ENCODE measurements around the gene ASCC1. TPM values are rescaled to one million over a fixed set of nuclear protein-coding genes. Genes with fewer than 3 reads are reported as not detected.

The ASCC1 gene
- total RNA-seq, 1 donor = 49.2 TPM

DNA sequence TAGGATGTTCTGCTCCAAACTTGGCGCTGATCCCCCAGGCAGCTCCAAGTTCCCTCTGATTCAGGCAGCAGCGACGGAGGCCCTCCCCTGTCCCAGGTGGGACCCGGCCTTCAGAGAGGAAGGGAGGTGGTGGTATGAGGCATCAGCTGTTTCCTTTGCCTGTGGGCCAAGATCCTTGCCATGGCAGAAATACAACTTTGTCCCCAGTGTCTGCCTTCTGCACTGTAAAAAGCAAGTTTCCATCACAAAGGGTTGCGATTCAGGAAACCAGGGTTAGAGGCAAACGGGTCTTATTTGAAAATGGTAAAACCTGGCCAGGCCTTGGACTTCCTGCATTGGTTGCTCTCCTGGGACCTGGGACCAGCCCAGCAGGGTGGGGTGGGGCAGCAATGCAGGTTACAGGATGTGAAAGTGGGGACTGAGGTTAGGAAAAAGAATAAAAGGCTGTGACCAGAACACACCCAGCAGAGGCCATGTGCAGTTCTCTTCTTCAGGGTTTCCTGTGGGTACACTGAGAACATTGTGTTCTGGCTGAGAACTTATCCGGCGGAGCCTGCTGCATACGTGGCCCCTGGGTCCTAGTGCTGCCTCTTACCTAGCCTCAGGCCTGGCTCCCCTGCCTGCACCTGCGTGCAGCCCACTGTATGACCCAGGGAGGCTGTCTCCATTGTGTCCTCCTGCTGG is 32.5 kb upstream of the ASCC1 start:
- TF ChIP-seq, protein P1, sequence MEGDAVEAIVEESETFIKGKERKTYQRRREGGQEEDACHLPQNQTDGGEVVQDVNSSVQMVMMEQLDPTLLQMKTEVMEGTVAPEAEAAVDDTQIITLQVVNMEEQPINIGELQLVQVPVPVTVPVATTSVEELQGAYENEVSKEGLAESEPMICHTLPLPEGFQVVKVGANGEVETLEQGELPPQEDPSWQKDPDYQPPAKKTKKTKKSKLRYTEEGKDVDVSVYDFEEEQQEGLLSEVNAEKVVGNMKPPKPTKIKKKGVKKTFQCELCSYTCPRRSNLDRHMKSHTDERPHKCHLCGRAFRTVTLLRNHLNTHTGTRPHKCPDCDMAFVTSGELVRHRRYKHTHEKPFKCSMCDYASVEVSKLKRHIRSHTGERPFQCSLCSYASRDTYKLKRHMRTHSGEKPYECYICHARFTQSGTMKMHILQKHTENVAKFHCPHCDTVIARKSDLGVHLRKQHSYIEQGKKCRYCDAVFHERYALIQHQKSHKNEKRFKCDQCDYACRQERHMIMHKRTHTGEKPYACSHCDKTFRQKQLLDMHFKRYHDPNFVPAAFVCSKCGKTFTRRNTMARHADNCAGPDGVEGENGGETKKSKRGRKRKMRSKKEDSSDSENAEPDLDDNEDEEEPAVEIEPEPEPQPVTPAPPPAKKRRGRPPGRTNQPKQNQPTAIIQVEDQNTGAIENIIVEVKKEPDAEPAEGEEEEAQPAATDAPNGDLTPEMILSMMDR (IDR thresholded peaks at IDR 0.05; ENCODE audit: insufficient read depth, low read length) = no peak
- peak; percentile 49 for DNase-seq (ENCODE audit: low read depth)
- H3K4me3 ChIP-seq (ENCODE audit: low read depth, low read length) = peak overlapping the region; percentile 33

DNA sequence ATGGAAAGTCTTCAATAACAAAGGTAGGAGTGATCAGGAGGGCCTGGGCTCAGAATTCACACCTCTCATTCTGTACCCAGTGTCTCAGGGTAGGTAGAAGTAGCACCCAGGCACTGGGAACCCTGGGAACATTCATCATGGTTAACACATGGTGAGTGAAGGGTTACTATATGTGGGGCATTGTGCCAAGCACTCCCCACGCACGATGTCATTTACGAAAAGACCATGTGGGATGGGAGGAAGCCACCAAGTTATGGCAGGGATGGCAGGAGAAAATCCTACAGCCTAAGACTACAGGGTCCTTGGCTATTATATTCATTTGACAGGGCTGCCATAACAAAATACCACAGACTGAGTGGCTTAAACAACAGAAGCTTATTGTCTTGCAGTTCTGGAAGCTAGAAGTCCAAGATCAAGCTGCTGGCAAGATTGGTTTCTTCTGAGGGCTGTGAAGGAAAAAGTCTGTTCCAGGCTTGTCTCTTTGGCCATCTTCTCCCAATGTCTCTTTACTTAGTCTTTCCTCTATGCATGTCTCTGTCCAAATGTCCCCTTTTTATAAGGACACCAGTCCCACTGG is 30.0 kb upstream of the ASCC1 start:
- peak; percentile 11 for DNase-seq (ENCODE audit: low read depth)
- TF ChIP-seq, protein P1 (IDR thresholded peaks at IDR 0.05; ENCODE audit: insufficient read depth, low read length) = no peak
- H3K4me3 ChIP-seq (ENCODE audit: low read depth, low read length) = no peak overlapping the region

DNA sequence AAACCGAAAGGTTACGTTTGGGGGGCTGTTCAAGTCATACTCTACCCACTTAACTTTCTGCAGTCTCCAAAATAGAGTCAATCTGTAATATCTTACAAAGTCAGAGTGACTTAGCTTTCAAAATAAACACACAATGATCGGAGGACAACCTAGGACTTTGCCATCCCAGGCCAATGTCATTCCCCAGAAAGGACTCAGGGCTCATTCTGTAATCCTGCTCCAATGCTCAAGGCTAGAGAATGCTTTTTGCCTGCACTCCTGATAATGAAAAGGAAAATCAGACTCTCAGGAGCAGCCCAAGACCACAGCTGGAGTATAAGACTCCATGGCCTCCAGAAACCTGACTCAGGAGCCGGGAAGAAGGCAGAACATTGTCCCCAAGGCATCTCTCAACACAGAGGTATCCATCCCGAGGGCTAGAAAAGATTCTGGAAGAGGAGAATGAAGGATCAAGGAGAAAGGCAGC is 28.5 kb upstream of the ASCC1 start:
- no peak overlapping the region for H3K4me3 ChIP-seq (ENCODE audit: low read depth, low read length)
- TF ChIP-seq, protein P1 (IDR thresholded peaks at IDR 0.05; ENCODE audit: insufficient read depth, low read length) = no peak
- DNase-seq (ENCODE audit: low read depth) = peak; percentile 27

DNA sequence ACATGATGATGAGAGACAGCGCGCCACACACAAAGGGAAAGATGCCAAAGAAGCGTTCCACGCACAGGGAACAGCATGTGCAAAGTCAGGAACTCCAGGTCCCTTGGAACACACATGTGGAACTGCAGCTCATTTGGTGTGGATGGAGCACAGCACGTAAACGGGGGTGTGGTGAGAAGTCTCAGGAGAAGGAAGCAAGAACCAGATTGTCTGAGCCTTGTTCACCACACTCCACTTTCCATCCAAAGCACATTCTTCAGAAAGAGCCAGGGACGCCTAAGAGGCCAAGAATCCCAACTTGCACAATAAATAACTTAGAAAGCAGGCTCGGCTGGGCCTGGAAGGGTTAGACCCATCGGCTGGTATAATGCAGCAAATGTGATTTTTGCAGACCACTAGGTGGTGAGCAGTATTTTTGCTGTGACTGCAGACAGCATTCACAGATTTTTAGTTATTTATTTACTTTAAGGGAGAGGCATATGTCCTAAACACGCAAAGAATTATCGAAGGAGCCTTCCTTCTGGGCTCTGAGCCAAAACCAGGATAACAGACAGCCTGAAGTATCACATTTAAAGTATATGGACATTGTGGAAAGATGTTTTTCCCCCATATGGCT is 27.9 kb upstream of the ASCC1 start:
- DNase-seq (ENCODE audit: low read depth) = peak; percentile 99
- TF ChIP-seq, protein P1 (IDR thresholded peaks at IDR 0.05; ENCODE audit: insufficient read depth, low read length) = peak; percentile 69
- no peak overlapping the region for H3K4me3 ChIP-seq (ENCODE audit: low read depth, low read length)

DNA sequence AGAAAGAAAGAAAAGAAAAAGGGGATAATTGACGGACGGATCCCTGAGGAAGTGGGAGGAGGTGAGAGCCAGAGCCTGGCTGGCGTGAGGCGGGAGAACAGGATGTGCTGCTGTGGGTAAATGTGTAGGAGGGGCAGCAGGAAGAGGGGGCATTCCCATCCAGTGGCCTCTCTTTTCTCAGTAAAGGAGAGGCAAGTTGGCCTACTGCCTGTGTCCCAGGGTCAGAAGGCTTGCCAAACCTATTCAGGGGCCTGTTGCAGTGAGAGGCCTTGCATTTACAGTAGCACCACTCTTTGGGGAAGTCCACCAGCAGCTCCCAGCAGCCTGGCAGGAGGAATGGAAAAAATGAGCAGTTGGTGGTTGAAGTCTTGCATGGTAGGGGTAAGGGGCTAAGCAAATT is 26.6 kb upstream of the ASCC1 start:
- DNase-seq (ENCODE audit: low read depth) = peak; percentile 64
- TF ChIP-seq, protein P1 (IDR thresholded peaks at IDR 0.05; ENCODE audit: insufficient read depth, low read length) = no peak

DNA sequence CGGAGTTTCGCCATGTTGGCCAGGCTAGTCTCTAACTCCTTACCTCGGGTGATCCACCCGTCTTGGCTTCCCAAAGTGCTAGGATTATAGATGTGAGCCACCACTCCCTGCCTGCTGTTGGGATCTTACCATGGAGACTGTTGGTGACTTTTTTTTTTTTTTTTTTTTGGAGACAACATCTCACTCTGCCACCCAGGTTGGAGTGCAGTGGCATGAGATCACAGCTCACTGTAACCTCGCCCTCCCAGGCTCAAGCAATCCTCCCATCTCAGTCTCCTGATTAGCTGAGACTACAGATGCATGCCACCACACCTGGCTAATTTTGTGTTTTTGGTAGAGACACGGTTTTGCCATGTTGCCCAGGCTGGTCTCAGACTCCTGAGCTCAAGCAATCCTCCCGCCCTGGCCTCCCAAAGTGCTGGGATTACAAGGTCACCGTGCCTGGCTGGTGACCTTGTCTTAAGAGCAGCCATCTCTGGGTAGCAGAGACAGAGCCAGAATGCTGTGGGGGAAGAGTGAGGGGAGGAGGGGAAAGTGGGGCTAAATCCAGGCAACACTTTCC is 25.7 kb upstream of the ASCC1 start:
- TF ChIP-seq, protein P1 (IDR thresholded peaks at IDR 0.05; ENCODE audit: insufficient read depth, low read length) = no peak
- DNase-seq (ENCODE audit: low read depth) = no peak

More for the DNA sequence above, 26.6 kb upstream of the ASCC1 start:
- H3K4me3 ChIP-seq (ENCODE audit: low read depth, low read length) = no peak overlapping the region

More for the DNA sequence above, 25.7 kb upstream of the ASCC1 start:
- H3K4me3 ChIP-seq (ENCODE audit: low read depth, low read length) = no peak overlapping the region
